Measurements from ENCODE around the gene SND1.
"Not testable (repeated sequence)": the region's sequence is repeated elsewhere in the genome, so short reads cannot be mapped to it uniquely, and the experiment has no call there.

The SND1 gene

GRCh38 chr7:127889677-127890076 lies 237.7 kb downstream of the SND1 start:
- no peak for DNase-seq (ENCODE audit: low read depth in 2 of 2)

DNA sequence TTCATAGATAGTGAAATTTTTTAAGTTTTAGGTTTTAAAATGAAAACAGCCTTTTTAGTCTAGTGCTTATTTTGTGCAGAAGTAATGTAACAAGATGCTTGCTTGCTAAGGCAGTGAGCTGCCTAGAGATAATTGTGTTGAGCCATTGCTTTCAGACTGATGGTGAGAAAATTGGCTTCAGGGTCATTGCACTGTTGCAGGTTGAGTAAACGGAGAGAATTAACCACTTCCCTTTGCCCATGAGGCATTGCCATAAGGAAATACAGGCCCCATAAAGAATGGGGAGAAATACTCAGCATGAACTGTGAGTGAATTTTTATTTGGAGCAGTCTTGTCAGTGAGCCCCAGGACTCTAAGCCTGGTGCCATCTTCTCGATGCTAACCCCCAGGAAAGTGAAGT lies 238.7 kb downstream of the SND1 start:
- no peak for DNase-seq (ENCODE audit: low read depth in 2 of 2)

GRCh38 chr7:127891144-127891543 lies 239.2 kb downstream of the SND1 start:
- DNase-seq (ENCODE audit: low read depth in 2 of 2), result no peak

- no peak for DNase-seq (ENCODE audit: low read depth in 2 of 2)
These were observed 240.0 kb downstream of the SND1 start for GRCh38 chr7:127891854-127892438.

- no peak for DNase-seq (ENCODE audit: low read depth in 2 of 2)
These were observed 240.7 kb downstream of the SND1 start for GRCh38 chr7:127892488-127893314.

DNA sequence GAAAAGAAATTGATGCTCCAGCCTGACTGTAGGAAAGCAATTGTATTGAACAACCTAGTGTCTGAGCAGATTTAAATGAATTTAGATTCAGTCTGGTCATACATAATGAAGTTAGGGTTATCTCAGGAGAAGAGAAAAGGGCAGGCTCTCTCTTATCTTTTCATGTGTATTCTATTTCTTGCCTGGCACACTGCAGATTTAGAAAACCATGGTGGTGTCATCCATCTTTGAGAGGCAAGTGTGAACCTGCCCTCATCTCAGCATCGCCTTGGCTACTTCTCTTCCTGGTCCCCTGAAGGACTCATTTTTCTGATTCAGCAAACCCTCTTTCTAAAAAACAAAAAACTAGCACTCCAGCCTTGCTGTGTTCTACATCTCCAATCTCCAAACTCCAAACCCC lies 241.6 kb downstream of the SND1 start:
- no peak for DNase-seq (ENCODE audit: low read depth in 2 of 2)

- no peak for DNase-seq (ENCODE audit: low read depth in 2 of 2)
These were observed 242.6 kb downstream of the SND1 start for GRCh38 chr7:127894588-127894987.

- DNase-seq (ENCODE audit: low read depth in 2 of 2), result no peak
These were observed 243.4 kb downstream of the SND1 start for GRCh38 chr7:127895360-127895759.

- no peak for DNase-seq (ENCODE audit: low read depth in 2 of 2)
These were observed 243.9 kb downstream of the SND1 start for GRCh38 chr7:127895814-127896280.

GRCh38 chr7:127896659-127897058 lies 244.7 kb downstream of the SND1 start:
- DNase-seq (ENCODE audit: low read depth in 2 of 2), result no peak

GRCh38 chr7:127897704-127898454 lies 245.9 kb downstream of the SND1 start:
- no peak for DNase-seq (ENCODE audit: low read depth in 2 of 2)

GRCh38 chr7:127899411-127899810 lies 247.4 kb downstream of the SND1 start:
- no peak for DNase-seq (ENCODE audit: low read depth in 2 of 2)

DNA sequence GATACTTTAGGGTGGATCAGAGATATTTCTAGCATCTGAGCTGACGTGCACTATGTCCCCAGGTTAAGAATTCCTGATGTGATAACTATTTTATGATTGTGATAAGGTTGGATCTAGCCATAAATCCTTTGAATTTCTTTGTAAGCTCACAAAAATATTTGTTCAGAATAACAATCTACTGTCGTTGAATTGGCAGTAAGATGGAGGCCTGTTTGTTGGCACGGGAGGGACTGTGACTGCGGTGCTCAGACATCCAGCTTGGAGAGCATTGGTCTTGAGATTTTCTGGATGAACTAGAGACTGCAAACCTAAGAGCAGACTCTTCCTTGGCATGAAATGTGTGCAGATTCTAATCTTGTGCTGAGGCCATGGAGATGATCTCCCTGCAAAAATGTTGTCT lies 248.1 kb downstream of the SND1 start:
- no peak for DNase-seq (ENCODE audit: low read depth in 2 of 2)

GRCh38 chr7:127900732-127901685 lies 249.0 kb downstream of the SND1 start:
- DNase-seq (ENCODE audit: low read depth in 2 of 2), result no peak

- DNase-seq (ENCODE audit: low read depth in 2 of 2), result no peak
These were observed 250.1 kb downstream of the SND1 start for GRCh38 chr7:127901895-127902703.

DNA sequence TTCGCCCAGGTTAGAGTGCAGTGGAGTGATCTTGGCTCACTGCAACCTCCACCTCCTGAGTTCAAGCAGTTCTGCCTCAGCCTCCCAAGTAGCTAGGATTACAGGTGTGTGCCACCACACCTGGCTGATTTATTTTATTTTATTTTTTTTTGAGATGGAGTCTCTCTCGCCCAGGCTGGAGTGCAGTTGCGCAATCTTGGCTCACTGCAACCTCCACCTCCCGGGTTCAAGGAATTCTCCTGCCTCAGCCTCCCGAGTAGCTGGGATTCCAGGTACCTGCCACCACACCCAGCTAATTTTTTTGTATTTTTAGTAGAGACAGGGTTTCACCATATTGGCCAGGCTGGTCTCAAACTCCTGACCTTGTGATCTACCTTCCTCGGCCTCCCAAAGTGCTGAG lies 250.8 kb downstream of the SND1 start:
- DNase-seq (ENCODE audit: low read depth in 2 of 2), result not testable (repeated sequence)

DNA sequence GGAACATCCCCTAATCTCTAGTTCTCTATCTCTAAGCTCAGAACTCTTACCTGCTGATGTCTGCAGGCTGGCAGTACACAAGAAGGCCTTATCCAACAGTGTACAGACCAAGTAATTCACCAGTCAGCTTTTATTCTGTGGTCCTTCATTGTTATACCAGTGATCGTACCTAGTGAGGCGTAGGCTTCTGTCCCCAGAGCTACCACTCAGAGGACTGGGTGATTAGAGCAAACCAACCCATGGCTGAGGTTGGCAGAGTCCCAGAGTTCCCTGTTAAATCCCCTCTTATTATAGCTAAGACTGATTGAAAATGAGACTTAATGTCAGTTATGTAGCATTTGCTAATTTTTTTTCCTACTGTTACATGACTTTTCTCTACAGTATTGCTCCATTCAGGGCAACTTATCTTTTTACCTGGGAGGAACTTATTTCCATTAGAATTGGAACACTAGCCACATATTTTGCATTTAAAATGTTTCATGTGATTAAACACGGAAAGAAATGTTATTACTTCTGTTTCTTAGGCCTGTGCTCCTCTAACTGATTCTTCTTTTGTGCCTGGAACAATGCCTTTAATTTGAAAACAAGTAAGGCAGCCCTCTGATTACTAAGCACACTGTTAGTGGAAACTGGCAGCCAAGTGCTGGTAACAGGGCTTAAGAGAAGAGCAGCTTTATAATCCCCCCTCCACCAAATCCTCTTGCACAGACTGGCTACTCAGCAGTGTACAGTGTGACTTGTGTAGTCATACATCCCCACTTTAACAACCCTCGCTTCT lies 252.1 kb downstream of the SND1 start:
- no peak for DNase-seq (ENCODE audit: low read depth in 2 of 2)

DNA sequence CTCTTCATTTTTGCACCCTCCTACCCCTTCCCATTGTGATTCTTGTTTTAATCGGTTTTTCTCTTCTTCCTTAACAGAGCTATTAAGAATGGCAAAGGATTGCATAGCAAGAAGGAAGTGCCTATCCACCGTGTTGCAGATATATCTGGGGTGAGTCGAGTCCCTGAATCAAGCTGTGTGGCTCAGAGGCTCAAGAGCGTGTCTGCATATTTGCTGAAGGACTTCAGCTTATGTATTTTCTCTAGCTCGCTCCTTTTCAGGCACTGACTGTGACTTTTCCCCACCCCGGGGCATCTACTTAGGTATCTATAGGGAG lies 252.6 kb downstream of the SND1 start:
- no peak for DNase-seq (ENCODE audit: low read depth in 2 of 2)

DNA sequence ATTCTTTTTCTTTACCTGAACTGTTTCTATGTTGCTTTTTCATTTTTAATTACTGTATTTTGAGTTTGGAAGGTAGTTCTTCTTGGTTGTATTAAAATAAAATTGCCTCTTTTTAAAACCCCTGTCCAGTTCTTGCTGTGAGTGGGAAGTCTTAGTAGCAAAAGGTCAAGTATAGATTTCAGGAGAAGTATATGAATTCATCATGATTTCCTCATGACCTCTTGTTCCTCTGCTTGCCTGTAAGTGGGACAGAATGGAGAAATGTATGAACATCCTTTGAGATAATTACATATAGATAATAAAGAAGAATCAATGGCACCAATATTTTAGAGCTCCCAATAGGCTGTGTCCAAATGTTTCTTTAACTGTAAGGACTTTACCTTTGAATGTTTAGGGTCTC lies 253.0 kb downstream of the SND1 start:
- DNase-seq (ENCODE audit: low read depth in 2 of 2), result no peak
